Measurements from ENCODE around the gene MYH15.

MYH15 gene

DNA sequence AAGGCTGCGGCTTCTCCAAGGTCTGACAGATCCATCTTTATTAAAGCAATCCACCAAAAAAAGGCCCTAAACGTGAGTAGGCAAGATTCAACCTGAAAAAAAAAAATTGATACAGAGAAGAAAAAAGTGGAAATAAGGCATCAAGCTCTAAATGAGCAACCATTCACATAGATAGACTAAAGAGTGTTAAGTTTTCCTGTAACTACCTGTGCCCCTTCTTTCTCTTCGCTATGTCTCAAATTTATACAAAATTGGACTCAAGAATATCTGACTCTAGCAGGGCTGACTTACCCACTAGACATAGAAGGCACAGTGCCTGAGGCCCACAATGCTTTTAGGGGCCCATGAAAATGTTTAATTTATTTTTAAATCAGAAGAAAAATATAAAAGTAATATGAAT lies at the start of gene MYH15:
MYH15 (minus strand) TSS at position 101 of the 400 bp plus-strand sequence; CDS start at position 35, 66 bp downstream.
- no peak for DNase-seq

DNA sequence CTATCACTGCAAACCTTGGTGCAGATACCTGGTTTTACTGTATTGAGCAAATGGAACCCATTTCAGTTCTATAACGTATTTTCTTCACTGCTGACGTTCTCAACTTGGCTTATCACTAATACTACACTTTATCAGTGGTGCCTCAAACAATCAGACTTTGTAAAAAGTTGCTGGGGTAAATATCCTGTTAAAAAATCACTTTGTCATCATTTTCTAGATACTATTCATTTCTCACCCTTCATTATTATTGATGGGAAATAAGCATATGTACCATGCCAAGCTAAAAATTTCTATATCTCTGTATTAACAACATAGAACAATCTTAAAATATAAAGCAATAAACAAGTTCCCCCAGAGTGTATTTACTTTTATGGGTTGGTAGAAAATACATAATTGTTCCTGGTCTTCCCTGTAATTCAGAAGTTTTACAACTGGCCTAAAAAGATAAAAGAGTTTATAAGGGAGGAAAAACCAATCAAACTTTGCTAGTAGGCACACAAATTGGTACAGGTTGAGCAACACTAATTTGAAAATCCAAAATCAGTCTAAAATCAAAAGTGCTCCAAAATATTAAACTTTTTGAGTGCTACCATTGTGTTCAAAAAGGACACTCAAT lies 45.7 kb upstream of the MYH15 start:
- no peak for DNase-seq

GRCh38 chr3:108554913-108555571 lies 44.6 kb upstream of the MYH15 start:
- DNase-seq, result no peak

DNA sequence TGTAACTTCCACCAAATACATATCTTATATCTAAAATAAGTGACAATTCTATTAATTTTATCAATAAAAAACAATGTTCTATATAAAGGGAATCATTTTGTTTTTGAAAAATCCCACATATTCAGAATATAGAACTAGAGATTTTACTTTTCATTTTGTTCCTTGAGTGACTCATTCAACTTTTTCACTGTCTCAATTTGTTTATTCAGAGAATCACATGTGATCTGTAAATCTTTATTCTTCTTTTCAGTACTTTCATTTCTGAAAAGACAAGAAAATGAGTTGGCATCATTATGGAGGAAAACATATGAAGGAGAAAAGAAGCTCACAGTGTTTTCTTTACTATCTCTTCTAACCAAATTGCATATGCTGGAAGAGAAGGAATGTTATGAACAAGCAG lies 43.8 kb upstream of the MYH15 start:
- no peak for DNase-seq

GRCh38 chr3:108552267-108553159 lies 42.1 kb upstream of the MYH15 start:
- no peak for DNase-seq

DNA sequence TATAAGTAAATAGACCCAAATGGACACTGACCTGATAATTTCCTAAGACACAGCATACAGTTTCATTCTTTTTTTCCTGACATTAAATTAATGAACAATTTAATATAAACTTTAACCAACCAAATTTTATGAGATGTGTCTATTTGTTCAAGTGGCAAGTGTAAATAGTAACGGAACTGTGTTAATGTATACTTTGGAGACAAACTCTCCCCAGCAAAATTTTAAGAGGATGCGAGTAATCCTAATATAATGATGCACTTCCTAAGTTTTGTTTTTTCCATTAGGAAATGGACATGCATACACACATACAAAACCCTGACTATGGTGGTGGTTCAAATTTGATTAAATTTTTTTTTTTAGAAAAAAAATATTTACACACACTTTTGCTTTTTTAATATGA lies 38.5 kb upstream of the MYH15 start:
- no peak for DNase-seq

GRCh38 chr3:108548304-108548703 lies 37.9 kb upstream of the MYH15 start:
- no peak for DNase-seq

- no peak for DNase-seq
Measured at GRCh38 chr3:108546692-108547091, 36.3 kb upstream of the MYH15 start.

DNA sequence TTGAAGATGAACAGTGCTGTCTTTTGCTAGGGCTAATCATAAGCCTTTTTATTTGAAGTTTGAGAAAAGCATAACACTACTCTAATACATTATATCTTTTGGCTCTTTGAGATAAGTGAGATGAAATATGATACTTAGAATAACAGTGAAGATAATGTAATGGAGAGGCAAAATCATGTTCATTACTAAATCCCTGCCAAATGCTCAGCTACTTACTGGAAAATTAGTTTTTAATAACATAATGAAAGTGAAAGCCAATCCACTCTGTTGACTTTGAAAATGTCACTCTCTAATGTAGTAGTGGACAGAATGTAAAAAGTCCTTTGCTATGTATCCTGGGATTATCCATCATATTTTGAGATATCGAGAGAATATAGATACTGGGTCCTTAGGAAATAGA lies 35.9 kb upstream of the MYH15 start:
- no peak for DNase-seq

- no peak for DNase-seq
Measured at GRCh38 chr3:108538083-108538482, 27.7 kb upstream of the MYH15 start.

- no peak for DNase-seq
Measured at GRCh38 chr3:108528459-108529252, 18.3 kb upstream of the MYH15 start.

- no peak for DNase-seq
Measured at GRCh38 chr3:108527817-108528216, 17.4 kb upstream of the MYH15 start.

DNA sequence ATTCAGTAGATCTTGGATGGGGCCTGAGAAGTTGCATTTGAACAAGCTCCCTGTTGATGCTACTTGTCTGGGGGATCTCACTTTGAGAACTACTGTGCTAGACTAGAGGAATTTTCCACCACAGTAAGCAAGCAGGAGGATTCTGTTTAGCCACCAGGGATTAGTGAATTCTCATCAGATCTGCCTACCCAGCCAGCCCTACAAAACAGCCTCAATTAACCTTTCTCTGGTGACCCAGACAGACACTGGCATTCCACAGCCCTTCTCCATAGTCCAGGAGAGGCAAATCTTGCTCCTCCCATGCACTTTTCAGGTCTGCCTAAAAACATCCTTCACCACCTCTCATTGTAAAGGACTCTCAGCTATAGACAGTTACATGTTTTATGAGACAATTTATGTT lies 16.7 kb upstream of the MYH15 start:
- no peak for DNase-seq

GRCh38 chr3:108525971-108526370 lies 15.6 kb upstream of the MYH15 start:
- no peak for DNase-seq

DNA sequence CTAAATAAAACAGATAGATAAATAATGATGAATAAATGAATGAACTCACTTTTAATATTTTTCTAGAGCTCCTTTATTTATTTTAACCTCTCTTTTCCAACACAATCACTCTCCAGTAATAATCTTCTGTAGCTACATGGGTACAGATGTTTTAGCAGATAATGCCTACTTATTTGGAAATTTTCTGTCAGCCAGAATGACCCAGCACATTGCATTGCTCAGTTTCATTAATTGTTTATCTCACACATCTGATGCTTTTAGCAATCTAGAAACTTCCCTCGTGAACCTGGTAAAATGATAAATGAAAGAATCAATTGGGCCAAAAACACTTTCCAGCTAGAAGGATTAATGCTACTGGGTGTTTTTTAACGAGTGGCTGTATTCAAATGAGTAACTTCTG lies 14.9 kb upstream of the MYH15 start:
- DNase-seq, result no peak

GRCh38 chr3:108524537-108524936 lies 14.1 kb upstream of the MYH15 start:
- no peak for DNase-seq

- DNase-seq, result no peak
Measured at GRCh38 chr3:108518895-108519294, 8.5 kb upstream of the MYH15 start.

DNA sequence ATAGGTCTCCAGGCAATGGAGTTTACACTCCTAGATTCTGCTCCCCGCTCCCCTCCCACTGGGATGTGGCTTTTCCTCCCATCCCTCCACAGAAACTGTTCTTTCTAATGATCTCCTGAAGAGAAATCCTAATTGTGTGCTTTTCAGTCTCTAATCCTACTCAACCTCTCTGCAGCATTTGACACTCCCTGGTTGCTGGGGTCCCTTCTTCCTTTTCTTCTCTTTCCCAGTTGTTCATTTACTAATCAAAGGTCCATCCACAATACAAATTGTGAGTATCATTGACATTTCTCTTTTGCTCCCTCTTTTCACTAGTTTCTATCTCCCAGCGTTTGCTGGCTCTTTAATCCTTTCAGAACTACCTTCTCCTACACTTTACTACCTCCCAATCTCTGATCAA lies 6.5 kb upstream of the MYH15 start:
- DNase-seq, result no peak

- no peak for DNase-seq
Measured at GRCh38 chr3:108513961-108514360, 3.6 kb upstream of the MYH15 start.

- no peak for DNase-seq
Measured at GRCh38 chr3:108512671-108513070, 2.3 kb upstream of the MYH15 start.

GRCh38 chr3:108511490-108511889 lies 1.1 kb upstream of the MYH15 start:
- no peak for DNase-seq

DNA sequence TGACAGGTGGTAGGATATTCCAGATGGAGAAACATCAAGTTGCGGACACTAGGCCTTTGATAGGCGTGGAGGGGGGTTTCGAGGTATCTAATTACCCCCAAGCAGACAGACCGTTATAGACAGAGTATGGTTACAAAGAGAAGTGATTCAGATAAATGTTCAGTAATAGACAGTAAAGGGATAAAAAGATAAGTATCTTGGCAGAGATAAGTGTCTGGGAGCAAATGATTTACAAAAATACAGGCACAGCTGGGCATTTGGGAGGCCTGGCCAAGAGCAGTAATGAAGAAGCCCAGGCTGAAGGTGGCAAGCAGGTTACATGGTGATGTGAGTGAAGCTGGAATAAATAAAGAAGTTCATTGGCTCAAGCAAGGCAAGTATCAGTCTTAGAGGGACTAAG lies 659 bp upstream of the MYH15 start:
- DNase-seq, result no peak

DNA sequence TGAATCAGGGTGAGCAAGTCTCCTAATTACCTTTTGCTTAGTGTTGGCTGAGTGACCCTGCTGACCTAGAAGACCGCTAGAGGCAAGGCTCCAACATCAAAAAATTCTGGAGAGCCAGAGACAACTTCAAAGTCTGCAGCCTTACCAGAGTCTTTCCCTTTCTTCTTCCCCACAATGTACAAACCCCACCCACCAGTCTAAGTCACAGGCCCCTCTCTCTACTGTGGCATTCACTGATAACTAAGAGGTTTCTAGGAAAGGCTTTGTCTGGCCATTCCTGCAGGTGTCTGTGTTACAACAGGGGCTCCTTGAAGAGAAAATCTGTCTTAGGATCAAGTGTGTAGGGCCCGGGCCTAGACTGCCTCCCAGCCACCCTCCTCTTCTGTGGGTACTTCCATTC lies 525 bp downstream of the MYH15 start:
- DNase-seq, result no peak

Data from DMS79 (cell line).